Measurements from ENCODE around the gene DGUOK. TPM values are rescaled to one million over a fixed set of nuclear protein-coding genes. Genes with fewer than 3 reads are reported as not detected.

DGUOK gene
- total RNA-seq, 1 donor, result 57.7 TPM

DNA sequence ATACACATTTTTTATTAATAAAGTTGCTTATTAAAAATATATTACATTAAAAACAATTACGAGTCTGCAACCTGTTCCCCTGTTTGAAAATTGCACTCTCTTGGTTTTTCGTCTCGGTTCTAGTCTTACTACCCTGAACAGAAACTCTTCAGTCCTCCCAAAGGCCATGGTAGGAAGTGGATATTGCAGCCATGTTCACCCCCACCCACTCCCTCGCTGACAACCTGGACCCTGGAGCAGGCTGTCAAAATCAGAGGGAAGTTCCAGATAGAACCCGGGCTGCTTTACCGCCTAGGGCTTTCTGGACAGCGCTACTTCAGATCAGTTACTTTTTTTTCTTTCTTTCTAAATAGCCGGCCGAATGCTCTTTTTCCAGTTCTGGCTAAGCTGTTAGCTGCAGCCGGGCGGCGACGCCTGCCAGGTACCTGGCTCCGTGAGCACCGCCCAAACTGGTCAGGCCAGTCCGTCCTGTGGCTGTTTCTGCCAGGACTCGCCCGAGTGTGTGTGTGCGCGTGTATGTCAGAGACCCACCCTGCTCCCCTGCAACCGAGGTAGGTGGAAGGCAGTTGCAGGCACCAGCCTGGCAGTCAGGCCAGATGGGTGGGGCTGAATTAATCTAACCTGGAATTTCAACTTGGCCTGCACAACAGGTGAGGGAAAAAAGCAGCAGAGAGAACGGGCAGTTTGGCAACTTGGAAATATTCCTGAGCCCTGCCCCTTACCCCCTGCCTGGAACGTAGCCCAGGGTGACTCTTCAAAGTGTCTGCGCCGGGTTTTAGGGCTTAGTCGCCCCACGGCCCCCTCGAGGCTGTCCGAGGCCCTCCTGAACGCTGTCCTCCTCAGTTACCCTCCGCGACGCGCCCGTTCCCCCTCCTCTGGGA lies 56.9 kb downstream of the DGUOK start:
- no peak overlapping the region for H3K4me3 ChIP-seq (ENCODE audit: low read depth, low read length)

DNA sequence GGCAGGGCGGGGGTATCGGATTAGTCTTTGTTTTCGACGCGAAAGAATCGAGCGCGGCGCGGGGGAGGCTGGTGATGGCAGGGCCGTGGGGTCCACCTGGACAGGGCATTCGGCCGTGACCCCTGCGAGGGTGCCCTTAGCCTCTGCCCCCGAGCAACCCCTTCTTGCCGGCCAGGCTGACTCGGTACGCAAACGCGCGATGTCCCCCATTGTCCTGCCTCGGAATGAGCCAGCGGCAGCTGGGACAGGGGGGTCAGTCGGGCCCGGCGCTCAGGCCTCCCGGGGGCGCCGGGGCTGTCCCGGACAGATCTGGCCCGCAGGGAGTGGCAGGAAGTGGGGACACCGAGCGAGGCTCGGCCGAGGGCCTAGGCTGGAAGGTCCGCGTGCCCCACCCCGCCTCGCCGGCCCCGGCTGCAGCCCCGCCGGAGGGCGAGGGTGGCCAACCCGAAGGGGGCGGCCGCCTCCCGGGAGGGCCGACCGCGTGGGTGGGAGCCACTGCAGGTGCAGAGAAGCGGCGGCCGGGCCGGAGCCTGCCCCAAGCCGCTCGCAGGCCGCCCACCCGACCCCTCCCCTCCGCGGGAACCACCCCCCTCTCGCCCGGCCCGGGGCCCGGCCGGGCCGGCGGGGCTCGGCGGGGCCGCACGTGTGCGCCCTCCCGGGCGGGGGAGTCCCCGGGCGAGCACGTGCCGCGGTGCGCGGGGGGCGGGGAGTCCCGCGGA lies 57.7 kb downstream of the DGUOK start, which contains the start of gene TET3:
TET3 (plus strand) TSS at position 708 of the 719 bp plus-strand sequence. CDS start 1,494 bp downstream, outside the sequence.
- no peak for DNase-seq (ENCODE audit: low read depth)
- TF ChIP-seq, protein P1, sequence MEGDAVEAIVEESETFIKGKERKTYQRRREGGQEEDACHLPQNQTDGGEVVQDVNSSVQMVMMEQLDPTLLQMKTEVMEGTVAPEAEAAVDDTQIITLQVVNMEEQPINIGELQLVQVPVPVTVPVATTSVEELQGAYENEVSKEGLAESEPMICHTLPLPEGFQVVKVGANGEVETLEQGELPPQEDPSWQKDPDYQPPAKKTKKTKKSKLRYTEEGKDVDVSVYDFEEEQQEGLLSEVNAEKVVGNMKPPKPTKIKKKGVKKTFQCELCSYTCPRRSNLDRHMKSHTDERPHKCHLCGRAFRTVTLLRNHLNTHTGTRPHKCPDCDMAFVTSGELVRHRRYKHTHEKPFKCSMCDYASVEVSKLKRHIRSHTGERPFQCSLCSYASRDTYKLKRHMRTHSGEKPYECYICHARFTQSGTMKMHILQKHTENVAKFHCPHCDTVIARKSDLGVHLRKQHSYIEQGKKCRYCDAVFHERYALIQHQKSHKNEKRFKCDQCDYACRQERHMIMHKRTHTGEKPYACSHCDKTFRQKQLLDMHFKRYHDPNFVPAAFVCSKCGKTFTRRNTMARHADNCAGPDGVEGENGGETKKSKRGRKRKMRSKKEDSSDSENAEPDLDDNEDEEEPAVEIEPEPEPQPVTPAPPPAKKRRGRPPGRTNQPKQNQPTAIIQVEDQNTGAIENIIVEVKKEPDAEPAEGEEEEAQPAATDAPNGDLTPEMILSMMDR (IDR thresholded peaks at IDR 0.05; ENCODE audit: insufficient read depth, low read length), result no peak
- peak within 1 kb of the TSS; percentile 64 for H3K4me3 ChIP-seq (ENCODE audit: low read depth, low read length)

More for the DNA sequence above, 56.9 kb downstream of the DGUOK start:
- TF ChIP-seq, protein P1 (IDR thresholded peaks at IDR 0.05; ENCODE audit: insufficient read depth, low read length), result no peak
- no peak for DNase-seq (ENCODE audit: low read depth)

DNA sequence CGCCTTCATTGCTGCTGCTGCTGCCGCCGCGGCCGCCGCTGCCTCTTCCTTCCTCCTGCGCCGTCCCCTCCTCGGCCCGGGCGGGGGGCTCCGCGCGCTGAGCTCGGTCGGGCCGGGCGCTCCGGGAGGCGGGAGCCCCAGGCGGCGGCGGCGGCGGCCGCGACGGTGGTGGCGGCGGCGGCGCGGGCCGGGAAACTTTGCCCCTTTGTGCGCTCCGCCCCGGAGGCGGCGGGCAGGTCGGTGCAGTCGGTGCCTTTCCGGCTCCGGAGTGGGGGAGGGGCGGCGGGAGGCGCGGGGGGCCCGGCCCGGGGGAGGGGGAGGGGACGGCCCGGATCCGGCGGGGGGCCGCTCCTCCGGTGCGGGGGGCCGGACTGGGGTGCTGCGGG lies 58.2 kb downstream of the DGUOK start:
- no peak for DNase-seq (ENCODE audit: low read depth)
- peak overlapping the region; percentile 58 for H3K4me3 ChIP-seq (ENCODE audit: low read depth, low read length)
- TF ChIP-seq, protein P1 (IDR thresholded peaks at IDR 0.05; ENCODE audit: insufficient read depth, low read length), result no peak

DNA sequence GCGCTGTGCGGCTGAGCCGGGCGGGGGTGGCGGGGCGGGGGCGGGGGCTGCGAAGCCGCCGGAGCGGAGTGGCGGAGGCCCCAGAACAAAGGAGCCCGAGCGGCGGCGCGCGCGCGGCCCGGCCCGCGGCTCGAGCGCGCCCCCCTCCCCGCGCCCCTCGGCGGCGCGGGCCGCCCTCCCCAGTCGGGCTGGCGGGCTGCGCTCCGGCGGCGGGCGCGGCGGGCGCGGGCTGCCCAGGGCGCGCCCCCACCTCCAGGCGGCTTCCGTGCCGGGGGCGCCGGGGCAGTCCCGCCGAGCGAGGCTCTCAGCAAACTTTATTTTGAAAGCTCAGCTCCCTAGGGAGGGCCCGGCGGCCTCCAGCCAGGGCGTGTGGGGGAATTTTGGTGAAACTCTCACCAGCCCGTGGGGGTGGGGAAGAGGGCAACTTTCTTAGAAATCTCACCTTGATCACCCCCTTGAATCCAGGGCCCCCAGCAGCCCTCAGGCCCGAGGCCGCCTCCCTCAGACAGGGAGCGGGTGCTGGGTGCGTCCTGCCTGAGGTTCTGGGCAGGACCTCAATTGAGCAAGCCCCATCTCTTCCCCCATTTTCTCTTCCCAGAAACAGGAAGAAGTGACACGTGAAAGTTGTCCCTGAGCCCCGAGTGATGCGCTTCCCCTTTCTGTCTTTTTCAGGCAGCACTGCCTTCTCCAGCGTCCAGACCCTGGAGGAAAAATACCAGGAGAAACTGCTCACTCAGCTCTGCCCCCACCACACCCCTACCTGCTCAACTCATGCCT lies 58.8 kb downstream of the DGUOK start:
- TF ChIP-seq, protein P1 (IDR thresholded peaks at IDR 0.05; ENCODE audit: insufficient read depth, low read length), result no peak
- H3K4me3 ChIP-seq (ENCODE audit: low read depth, low read length), result peak overlapping the region; percentile 64
- DNase-seq (ENCODE audit: low read depth), result no peak

DNA sequence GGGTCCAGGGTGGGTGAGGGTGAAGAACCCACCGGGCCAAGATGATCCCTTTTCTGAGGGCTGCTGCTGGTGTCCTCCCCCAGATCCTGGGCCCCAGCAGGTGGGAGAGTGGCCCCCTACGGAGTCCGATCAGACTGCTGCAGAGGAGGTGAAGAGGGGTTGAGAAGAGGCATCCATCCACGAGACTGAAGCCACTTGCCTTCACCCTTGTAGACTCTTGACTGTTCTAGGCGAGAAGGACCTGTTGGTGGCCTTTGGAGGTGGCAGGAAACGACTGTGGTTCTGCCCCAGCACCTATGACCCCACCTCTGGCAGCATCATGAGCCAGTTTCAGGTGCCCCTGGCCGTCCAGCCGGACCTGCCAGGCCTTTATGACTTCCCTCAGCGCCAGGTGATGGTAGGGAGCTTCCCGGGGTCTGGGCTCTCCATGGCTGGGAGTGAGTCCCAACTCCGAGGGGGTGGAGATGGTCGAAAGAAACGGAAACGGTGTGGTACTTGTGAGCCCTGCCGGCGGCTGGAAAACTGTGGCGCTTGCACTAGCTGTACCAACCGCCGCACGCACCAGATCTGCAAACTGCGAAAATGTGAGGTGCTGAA lies 59.5 kb downstream of the DGUOK start:
- TF ChIP-seq, protein P1 (IDR thresholded peaks at IDR 0.05; ENCODE audit: insufficient read depth, low read length), result no peak
- no peak for DNase-seq (ENCODE audit: low read depth)
- peak overlapping the region; percentile 64 for H3K4me3 ChIP-seq (ENCODE audit: low read depth, low read length)
